Stomach (tissue), 4 donors: Measurements from ENCODE around the gene HCN1.

Source experiments
- CTCF ChIP-seq, 7 experiments: fragments of 450-650 bp in 4 of 7; fragments of 200-600 bp in 3 of 7; sonication (generic) in 3 of 7; IDR thresholded peaks; one replicate each; pipeline ENCODE4 v1.5.1; 2016 to 2019; ENCODE audit warnings: antibody characterized with exemption in 7 of 7, control low read depth in 2 of 7, mild to moderate bottlenecking in 1 of 7
- EP300 ChIP-seq: sonication (generic); formaldehyde crosslinking; IDR thresholded peaks from one replicate; pipeline ENCODE4 v1.6.1; 2017; ENCODE audit warnings: antibody characterized with exemption
- POLR2A ChIP-seq, 4 donors: fragments of 450-650 bp; IDR thresholded peaks; one replicate each; pipeline ENCODE4 v1.6.1; 2016; ENCODE audit warnings: antibody characterized with exemption in 4 of 4, control low read depth in 2 of 4, mild to moderate bottlenecking in 1 of 4, moderate library complexity in 1 of 4
- POLR2AphosphoS5 ChIP-seq, 3 donors: sonication (generic); formaldehyde crosslinking; IDR thresholded peaks; one replicate each; pipeline ENCODE4 v1.6.1; 2016; ENCODE audit warnings: antibody characterized with exemption in 3 of 3

- no peak for TF ChIP-seq CTCF (IDR thresholded peaks at IDR 0.05)
- no peak for TF ChIP-seq POLR2AphosphoS5 (IDR thresholded peaks at IDR 0.05)
- TF ChIP-seq POLR2A (IDR thresholded peaks at IDR 0.05): no peak
- no peak for TF ChIP-seq EP300
Observed at GRCh38 chr5:45521067-45521466, 175.1 kb downstream of the HCN1 start.
